ENCODE results near the gene USF1. TPM values are rescaled to one million over a fixed set of nuclear protein-coding genes. Genes with fewer than 3 reads are reported as not detected.

The USF1 gene
- total and polyA plus RNA-seq, 9 of the 15 experiments (the other 6 are each of a cell fraction or from before 2014, with no cell fraction given): 7.4 to 60.2 (median 54.2) TPM

- TF ChIP-seq CCNT2 (IDR thresholded peaks at IDR 0.05; ENCODE audit: borderline replicate concordance, extremely low read depth, insufficient read length, low read depth, low read length): peak; percentile 36
- TF ChIP-seq ZNF282 (CRISPR knock-in tag; IDR thresholded peaks at IDR 0.05): no peak
- TF ChIP-seq CBX1 (IDR thresholded peaks at IDR 0.05; ENCODE audit: low read depth): no peak; the same call in 1 of the 2 replicates
- no peak for TF ChIP-seq ZNF79 (CRISPR knock-in tag; IDR thresholded peaks at IDR 0.05; ENCODE audit: low read depth)
- no peak for TF ChIP-seq FOXP1 (CRISPR knock-in tag; IDR thresholded peaks at IDR 0.05)
- peak; percentile 44; the same call in 1 of the 2 replicates for TF ChIP-seq ATF4 (CRISPR knock-in tag; IDR thresholded peaks at IDR 0.05)
- TF ChIP-seq HMGN3 (IDR thresholded peaks at IDR 0.05; ENCODE audit: borderline replicate concordance, extremely low read depth, insufficient read length, low read depth, low read length): no peak
- TF ChIP-seq, protein P1, sequence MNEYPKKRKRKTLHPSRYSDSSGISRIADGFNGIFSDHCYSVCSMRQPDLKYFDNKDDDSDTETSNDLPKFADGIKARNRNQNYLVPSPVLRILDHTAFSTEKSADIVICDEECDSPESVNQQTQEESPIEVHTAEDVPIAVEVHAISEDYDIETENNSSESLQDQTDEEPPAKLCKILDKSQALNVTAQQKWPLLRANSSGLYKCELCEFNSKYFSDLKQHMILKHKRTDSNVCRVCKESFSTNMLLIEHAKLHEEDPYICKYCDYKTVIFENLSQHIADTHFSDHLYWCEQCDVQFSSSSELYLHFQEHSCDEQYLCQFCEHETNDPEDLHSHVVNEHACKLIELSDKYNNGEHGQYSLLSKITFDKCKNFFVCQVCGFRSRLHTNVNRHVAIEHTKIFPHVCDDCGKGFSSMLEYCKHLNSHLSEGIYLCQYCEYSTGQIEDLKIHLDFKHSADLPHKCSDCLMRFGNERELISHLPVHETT (CRISPR knock-in tag; conservative IDR thresholded peaks at IDR 0.05 in 1 of 2, IDR thresholded peaks at IDR 0.05 in 1 of 2): peak in 1 of 2 experiments; percentile 85; a peak in 2 of 4 replicates
- TF ChIP-seq HINFP (tag; conservative IDR thresholded peaks at IDR 0.05; ENCODE audit: low read depth): no peak
- no peak for TF ChIP-seq ZNF12 (CRISPR knock-in tag; IDR thresholded peaks at IDR 0.05)
- TF ChIP-seq CHCHD3 (CRISPR knock-in tag; IDR thresholded peaks at IDR 0.05): peak; percentile 47; the same call in 1 of the 2 replicates
- TF ChIP-seq ZEB2 (IDR thresholded peaks at IDR 0.05): peak; percentile 75
- TF ChIP-seq SMARCA4 (IDR thresholded peaks at IDR 0.05): peak; percentile 92
- no peak for TF ChIP-seq ATF6 (CRISPR knock-in tag; IDR thresholded peaks at IDR 0.05)
- peak; percentile 53; the same call in 1 of the 2 replicates for TF ChIP-seq L3MBTL2 (IDR thresholded peaks at IDR 0.05)
- TF ChIP-seq ELF1 (tag; IDR thresholded peaks at IDR 0.05): peak; percentile 88
- TF ChIP-seq GATA2 (CRISPR knock-in tag; IDR thresholded peaks at IDR 0.05): peak; percentile 81
- TF ChIP-seq, protein P2, sequence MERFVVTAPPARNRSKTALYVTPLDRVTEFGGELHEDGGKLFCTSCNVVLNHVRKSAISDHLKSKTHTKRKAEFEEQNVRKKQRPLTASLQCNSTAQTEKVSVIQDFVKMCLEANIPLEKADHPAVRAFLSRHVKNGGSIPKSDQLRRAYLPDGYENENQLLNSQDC (CRISPR knock-in tag; IDR thresholded peaks at IDR 0.05): no peak
- TF ChIP-seq HSF4 (CRISPR knock-in tag; IDR thresholded peaks at IDR 0.05; ENCODE audit: borderline replicate concordance): no peak
- TF ChIP-seq ESRRB (CRISPR knock-in tag; IDR thresholded peaks at IDR 0.05; ENCODE audit: borderline replicate concordance): no peak
Measured at GRCh38 chr1:161013488-161014230, 32.1 kb downstream of the USF1 start (continued).
